HUDEP-2 (cell line): ENCODE results near the gene SPDYC.

Experiments
- DNase-seq, 76 experiments: peaks; one replicate each; lab custom pipeline; 2025; ENCODE audit not compliant: unreplicated experiment in 76 of 76; lab: John Stamatoyannopoulos, UW

SPDYC gene, protein sequence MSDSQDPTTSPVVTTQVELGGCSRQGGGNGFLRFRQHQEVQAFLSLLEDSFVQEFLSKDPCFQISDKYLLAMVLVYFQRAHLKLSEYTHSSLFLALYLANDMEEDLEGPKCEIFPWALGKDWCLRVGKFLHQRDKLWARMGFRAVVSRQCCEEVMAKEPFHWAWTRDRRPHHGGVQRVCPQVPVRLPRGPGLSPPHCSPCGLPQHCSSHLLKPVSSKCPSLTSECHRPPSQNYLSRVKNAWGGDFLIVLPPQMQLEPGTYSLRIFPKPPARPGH

GRCh38 chr11:65170058-65170534 lies at the start of gene SPDYC:
Gene SPDYC (plus strand): TSS chr11:65170233. CDS start chr11:65171358, 1,125 bp downstream.
- peak in 5 of 76 experiments; percentile 15 to 31 (median 21) for DNase-seq

DNA sequence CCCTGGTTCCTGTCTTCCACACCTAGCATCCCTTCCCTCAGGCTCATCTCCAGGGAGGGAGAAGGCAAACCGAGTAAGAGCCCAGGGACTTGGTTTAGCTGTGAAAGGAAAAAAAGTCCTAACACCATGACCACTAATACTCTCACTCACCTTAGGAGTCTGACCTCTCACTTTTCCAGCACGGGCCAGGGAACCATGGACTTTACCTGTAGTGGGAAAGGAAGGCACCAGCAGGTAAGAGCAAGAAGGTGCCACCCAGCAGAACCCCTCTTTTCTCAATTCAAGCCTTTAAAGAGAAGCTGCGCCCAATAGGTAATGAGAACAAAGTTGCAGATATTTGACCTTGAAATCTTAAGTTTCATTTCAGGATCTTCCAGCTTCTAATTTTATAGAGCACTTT lies 49.2 kb upstream of the SPDYC start:
- DNase-seq, result no peak

GRCh38 chr11:65121447-65121864 lies 48.6 kb upstream of the SPDYC start:
- peak in 46 of 76 experiments; percentile 7 to 60 (median 30) for DNase-seq

DNA sequence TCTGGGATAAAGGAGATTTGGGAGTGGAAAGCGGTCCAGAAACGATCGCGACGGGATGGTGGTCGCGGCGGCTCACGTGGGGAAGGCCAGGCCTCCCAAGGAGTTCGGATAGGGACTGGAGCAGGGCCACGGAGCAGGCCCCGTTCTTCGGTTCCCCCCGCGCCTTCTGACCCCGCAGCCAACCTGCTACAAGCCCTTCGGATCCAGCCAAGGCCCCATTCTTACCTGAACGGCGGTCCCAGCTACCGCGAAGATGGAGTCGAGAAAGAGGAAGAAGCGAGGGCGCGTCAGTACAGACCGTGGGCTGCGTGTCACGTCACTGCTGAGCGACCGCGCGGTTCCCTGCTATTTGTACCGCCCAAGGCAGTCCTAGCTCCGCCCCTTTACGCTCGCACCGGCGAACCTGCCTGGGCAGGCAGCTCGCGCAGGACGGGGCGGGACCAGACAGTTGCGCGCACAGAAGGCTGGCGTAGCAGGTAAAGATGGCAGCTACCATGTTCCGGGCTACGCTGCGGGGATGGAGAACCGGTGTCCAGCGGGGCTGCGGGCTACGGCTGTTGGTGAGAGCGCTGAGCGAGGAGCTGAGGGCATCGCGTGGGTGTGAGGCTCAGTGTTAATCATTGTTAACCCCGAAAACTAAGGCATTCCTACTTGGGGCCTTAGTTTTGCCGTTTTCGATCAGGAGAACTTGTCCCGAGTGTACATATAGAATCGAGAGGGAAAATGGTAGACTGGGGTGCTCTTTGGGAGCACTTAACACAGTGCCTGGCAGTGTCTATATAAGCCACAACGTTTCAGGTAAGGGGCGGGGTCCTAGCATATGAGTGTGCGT lies 48.0 kb upstream of the SPDYC start, which contains the start of the genes FAU and MRPL49:
TSS of gene FAU (minus strand) at position 270 of the 832 bp plus-strand sequence. CDS start 321 bp downstream, outside the sequence.
TSS of gene MRPL49 (plus strand) at position 457 of the 832 bp plus-strand sequence. CDS start at position 483, 26 bp downstream.
- peak in 75 of 76 experiments; percentile 52 to 99 (median 96) for DNase-seq

GRCh38 chr11:65124480-65125196 lies 45.4 kb upstream of the SPDYC start:
- DNase-seq, result peak in 1 of 76 experiments; percentile 3

DNA sequence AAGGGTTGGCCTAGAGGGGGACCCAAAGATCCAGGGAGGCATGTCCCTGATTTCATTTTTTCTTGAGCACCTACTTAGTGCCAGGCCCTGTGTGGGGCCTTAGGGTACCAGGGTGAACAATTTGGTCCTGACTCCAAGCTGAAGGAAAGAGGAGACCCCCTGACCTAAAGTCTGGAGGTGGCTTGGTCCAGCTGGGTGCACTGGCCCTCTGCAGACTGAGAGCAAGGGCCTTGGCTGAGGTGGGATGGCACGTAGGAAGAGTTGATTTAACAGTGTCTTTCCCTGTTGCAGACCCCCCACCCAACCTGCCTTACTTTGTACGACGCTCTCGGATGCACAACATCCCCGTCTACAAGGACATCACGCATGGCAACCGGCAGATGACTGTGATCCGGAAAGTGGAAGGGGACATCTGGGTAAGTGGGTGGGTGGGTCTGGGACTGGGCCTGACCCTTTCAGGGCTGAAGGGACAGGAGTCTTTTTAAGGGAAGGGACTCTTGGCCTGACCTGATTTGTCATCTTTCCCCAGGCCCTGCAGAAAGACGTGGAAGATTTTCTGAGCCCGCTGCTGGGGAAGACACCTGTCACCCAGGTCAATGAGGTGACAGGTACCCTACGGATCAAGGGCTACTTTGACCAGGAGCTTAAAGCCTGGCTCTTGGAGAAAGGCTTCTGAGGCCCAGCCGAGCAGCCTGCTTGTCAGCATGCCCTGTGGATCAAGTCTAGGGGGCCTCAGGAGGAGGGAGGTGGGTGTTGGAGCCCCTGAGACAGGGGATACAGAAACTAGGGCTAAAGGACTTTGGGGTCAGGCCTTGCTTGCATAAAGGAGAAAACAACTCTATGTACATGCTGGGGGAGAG lies 44.6 kb upstream of the SPDYC start:
- no peak for DNase-seq

- DNase-seq, result no peak
These were observed 43.3 kb upstream of the SPDYC start for GRCh38 chr11:65126624-65127274.

- DNase-seq, result no peak
These were observed 42.4 kb upstream of the SPDYC start for GRCh38 chr11:65127473-65128181.

DNA sequence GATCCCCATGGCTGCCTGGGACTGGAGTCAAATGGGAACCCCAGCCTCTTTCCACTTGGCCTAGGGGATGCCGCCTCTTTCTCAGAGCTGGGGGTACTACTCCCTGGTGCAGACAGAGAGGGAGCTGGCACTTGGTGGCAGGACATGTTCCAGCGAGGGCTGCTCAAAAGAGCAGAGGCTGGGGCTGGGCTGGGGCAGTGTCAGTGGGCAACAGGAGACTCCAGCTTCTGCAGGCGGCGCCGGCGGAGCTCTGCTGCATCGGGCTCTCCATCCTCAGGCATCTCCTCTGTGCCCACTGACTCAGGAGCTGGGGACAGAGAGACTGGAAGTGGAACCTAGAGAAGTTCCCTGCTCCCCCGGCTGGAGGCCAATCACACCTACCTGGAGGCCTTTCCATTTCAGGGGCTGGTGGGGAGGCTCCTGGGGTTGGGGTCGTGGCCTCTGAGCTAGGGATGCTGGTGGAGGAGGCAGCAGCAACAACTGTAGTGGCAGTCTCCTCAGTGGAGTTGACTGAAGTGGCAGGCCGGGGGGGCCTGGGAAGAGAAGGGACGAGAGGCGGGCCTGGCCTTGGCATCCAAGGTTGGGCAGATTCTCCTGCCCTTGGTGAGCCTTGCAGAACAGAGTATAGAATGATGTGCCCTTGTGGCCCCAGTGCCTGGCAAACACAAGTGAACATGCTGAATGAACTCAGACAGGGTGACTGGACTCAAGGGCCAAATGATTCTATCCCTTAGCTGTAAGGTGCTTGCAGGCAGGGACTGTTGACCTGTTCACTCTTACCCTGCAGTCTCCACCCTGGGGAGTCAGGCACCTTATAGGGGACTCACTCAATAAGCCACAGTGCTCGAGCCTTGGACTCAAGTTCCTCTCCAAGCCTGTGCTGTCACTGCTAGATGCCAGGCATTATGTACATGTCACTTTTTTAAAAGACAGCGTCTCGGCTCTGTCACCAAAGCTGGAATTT lies 41.6 kb upstream of the SPDYC start:
- DNase-seq, result no peak

DNA sequence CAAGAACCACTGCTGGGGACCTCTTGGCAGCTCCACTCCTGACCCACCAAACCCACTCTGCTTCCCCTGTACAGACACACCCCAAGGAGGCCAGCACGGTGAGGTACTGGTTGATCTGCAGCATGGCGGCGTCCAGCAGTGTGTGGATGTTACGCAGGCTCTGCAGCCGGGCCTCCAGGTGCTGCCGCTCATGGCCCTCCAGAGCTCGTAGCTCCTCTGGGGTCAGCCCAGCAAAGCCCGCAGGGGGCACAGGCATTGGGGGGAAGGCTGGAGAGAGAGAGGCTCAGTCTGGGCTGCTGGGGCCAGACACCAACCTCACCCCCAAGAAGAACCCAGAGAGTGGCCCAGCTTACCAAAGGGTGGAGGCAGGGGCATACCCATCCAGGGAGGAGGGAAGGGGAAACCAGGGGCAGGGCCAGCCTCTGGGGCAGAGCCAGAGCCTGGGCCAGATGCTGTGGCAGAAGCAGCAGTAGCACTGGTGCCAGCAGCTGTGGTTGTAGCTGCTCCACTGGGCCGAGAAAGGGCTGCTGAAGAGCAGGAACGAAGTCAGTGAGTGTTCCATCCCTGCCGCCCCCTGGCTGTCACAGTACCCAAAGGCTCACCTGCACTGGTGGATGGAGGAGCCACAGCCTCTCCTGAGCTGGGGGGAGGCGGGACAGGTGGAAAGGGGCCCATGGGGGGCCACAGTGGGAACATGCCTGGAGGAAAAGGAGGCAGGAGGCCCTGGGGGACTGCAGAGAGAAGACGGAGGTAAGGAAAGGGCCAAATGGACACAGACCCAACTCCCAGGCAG lies 40.2 kb upstream of the SPDYC start:
- no peak for DNase-seq

DNA sequence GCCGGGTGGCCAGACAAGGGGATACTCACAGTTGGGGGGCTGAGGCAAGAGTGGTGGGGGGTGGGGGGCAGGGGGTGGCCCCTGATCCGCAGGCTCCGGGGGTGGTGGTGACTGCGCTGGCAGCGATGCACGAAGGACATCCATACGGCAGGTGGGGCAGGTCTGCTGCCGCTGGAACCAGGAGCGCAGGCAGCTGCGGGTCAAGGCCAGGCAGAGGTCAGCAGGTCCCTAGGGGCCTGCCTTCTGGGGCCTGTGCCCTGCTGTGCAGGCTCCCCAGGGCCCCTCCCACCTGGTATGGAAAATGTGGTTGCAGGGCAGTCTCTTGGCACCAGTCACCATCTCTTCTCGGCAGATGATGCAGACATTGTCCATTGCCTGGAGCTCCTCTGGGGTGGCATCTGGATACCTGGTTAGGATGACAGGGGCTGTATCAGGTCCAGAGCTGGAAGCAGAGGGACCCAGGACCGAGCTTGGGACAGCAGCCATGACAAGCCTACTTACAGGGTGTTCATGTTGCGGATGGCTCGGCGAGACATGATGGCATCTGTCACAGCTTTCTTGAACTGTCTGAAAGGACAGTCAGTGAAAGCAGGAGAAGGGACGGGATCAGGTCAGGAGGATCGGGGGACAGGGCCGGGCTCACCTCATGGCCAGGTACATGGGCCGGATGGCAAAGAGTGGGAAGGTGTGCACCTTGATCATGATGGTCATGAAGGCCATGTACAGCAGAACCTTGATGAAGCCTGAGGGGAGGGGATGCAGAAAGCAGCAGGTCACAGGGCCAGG lies 39.2 kb upstream of the SPDYC start:
- peak in 2 of 76 experiments; percentile 8 to 16 for DNase-seq

- DNase-seq, result no peak
These were observed 38.6 kb upstream of the SPDYC start for GRCh38 chr11:65131417-65131776.

DNA sequence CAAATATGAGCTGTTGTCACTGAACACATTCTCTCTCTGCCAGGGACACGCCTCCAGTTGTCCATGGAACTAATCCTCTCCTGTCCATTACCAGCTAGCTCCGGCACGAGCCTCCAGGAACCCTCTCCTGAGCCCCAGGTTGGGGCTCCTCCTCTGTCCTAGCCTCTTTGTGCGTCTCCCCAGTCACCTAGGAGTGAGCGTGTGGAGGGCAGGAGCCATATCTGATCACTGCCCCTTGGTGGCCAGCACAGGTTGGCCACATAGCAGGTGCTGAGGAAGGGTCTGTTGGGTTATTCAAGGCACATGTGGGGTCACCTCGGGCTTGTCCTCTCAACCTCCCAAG lies 38.2 kb upstream of the SPDYC start:
- DNase-seq, result no peak

DNA sequence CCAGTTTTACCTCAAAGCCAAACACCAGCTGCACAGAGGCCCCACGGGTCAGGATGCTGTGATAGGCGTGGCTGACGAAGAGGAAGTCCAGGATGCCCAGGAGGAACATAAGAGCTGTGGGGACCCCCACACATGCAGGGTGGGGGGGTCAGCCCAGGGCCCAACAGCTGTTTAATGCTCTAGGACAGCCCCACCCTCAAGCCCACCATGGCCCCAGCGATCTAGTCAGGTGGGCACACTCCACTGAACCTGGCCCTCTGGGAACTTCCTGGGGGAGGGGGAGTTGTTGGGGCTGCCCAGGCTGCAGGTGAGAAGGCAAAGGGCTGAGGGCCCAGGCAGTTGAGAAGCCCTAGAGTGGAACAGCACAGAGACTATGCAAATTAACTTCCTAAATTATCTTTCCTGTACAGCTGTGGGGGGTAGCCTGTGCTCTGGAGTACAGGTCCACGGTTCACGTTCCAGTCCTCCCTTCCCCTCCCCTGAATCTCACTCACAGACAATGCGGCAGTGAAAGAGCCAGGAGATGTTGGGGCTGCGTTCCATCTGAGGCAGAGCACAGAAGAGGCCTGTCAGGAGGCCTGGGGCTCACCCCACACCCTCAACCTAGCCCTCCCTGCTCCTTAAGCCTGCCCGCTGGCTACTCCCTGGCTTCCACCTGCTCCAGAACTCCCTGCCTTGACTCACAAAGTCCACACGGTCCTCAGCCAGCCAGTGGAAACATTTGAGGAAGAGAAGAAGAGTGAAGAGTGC lies 37.6 kb upstream of the SPDYC start:
- DNase-seq, result no peak

GRCh38 chr11:65132988-65133700 lies 36.9 kb upstream of the SPDYC start:
- DNase-seq, result peak in 50 of 76 experiments; percentile 3 to 62 (median 42)
